Subcutaneous abdominal adipose tissue (tissue), 5 donors: ENCODE results near the gene NFIB.

ENCODE experiments used
- H3K27ac ChIP-seq: one replicate; pipeline ENCODE4 v1.7.0; 2013; ENCODE audit warnings: low read depth, mild to moderate bottlenecking, inconsistent platforms, low read length, moderate library complexity
- H3K27me3 ChIP-seq, 5 donors: one replicate each; pipeline ENCODE4 v1.7.0; 2013; ENCODE audit warnings: low read length in 5 of 5, inconsistent platforms in 1 of 5; ENCODE audit not compliant: control insufficient read depth in 5 of 5, insufficient read depth in 4 of 5
- H3K36me3 ChIP-seq, 5 donors: one replicate each; pipeline ENCODE4 v1.7.0; 2013; ENCODE audit warnings: low read length in 5 of 5; ENCODE audit not compliant: control insufficient read depth in 5 of 5, insufficient read depth in 5 of 5
- H3K4me1 ChIP-seq, 5 donors: one replicate each; pipeline ENCODE4 v1.7.0; 2013; ENCODE audit warnings: low read length in 5 of 5, mild to moderate bottlenecking in 3 of 5, moderate library complexity in 1 of 5; ENCODE audit not compliant: control insufficient read depth in 5 of 5, insufficient read depth in 5 of 5
- H3K4me3 ChIP-seq, 5 donors: one replicate each; pipeline ENCODE4 v1.7.0; 2013; ENCODE audit warnings: low read length in 5 of 5, low read depth in 1 of 5
- H3K9ac ChIP-seq, 5 donors: one replicate each; pipeline ENCODE4 v1.7.0; 2013; ENCODE audit warnings: low read length in 5 of 5, mild to moderate bottlenecking in 4 of 5, moderate library complexity in 3 of 5
- H3K9me3 ChIP-seq, 5 donors: one replicate each; pipeline ENCODE4 v1.7.0; 2013; ENCODE audit warnings: low read length in 5 of 5; ENCODE audit not compliant: control insufficient read depth in 5 of 5
- donor health status: healthy.
- donor health status: healthy.
- donor health status: healthy.
- donor health status: healthy.
- donor health status: healthy.

The NFIB gene

DNA sequence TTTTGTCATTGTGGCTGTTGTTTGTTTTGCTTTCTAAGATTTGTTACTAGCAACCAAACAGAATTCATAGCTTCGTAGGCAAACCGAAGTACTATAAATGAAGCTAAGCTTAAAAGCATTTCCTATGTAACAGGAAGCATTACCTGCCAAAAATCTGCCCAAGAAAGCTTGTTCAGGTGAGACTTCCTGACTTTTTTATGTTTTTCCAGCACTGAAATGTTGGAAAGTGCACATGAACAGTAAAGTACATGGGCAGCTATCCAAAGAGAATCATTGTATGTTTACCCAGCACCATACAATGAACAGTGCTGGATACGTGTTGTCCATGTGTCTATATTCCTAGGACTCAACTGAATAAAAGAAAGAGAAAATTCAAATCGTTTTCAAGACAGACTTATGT lies 247.1 kb downstream of the NFIB start:
- no peaks in the 10 kb centered on the region for H3K27me3 ChIP-seq
- H3K4me3 ChIP-seq = no peak overlapping the region
- H3K27ac ChIP-seq = no peak overlapping the region

DNA sequence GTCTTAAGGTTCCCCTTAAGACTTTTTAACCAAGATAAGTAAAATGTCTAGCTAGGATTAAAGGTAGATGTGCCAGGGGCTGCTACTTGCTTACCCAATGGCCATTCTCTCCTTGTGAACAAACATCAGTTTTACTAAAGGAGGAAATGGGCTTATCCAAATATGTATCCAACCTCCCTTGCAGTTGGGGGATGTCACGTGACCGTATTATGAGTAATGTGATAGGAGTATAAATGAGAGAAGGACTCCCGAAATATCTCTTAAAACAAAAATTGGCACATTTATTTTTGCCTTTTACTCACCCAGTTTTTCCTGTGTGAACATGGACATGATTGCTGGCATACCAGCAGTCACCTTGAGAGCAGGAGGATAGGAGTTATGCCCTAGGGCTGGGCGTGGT lies 247.9 kb downstream of the NFIB start:
- Histone ChIP-seq H3K27me3 (no peaks in the 10 kb centered on the region), H3K9ac (no peak overlapping the region), H3K4me1 (peaks cover 0 to 9% (median 0%) of the 10 kb centered on the region in 5 donors)

More for the DNA sequence above, 247.1 kb downstream of the NFIB start:
- no peaks in the 10 kb centered on the region for H3K9me3 ChIP-seq
- H3K9ac ChIP-seq = no peak overlapping the region
- no peaks in the 10 kb centered on the region for H3K36me3 ChIP-seq
- H3K4me1 ChIP-seq = peaks cover 0 to 9% (median 0%) of the 10 kb centered on the region in 5 donors

DNA sequence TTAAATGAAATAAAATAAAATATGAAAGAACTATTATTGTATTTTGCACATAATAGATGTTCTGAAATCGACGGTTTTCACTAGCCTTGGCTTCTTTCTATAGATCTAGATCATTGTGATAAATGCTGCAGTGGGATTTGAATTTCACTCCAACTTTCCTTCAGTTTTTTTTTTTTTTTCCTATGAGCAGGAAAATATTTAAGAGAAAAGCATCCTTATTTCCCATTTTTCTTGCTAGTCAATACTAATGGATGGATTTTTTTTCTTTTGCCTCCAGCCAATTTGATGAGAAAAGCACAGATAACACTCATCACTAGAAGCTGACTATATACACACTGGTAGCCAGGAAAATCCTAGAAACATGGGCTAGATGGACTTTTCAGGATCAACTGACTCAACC lies 249.0 kb downstream of the NFIB start:
- Histone ChIP-seq H3K27ac (no peak overlapping the region), H3K4me1 (peaks cover 0 to 9% (median 0%) of the 10 kb centered on the region in 5 donors), H3K27me3 (no peaks in the 10 kb centered on the region), H3K9me3 (no peaks in the 10 kb centered on the region), H3K36me3 (no peaks in the 10 kb centered on the region), H3K9ac (no peak overlapping the region), H3K4me3 (no peak overlapping the region)

More for the DNA sequence above, 247.9 kb downstream of the NFIB start:
- no peak overlapping the region for H3K4me3 ChIP-seq
- H3K27ac ChIP-seq = no peak overlapping the region
- no peaks in the 10 kb centered on the region for H3K36me3 ChIP-seq
- H3K9me3 ChIP-seq = no peaks in the 10 kb centered on the region

DNA sequence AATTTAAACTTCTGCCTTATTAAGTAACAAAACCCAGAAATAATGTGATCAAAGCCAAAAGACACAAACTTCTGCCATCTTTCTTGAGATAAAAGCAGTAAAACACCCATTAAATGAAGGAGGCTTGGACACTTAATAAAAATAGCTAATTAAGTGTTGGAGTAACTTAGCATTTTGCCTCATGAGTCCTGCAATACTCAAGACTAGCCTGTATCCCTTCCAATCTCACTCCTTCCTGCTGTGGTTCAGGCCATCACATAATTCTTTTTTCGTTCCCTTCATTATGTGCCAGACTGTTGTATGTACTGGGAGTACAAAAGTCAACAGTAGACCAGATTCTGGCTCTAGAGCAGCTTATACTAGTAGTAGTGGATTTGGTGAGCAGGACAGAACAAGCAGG lies 250.2 kb downstream of the NFIB start:
- Histone ChIP-seq H3K27me3 (no peaks in the 10 kb centered on the region), H3K9ac (no peak overlapping the region), H3K9me3 (no peaks in the 10 kb centered on the region), H3K4me1 (peaks cover 0 to 9% (median 0%) of the 10 kb centered on the region in 5 donors), H3K4me3 (no peak overlapping the region), H3K36me3 (no peaks in the 10 kb centered on the region), H3K27ac (no peak overlapping the region)

DNA sequence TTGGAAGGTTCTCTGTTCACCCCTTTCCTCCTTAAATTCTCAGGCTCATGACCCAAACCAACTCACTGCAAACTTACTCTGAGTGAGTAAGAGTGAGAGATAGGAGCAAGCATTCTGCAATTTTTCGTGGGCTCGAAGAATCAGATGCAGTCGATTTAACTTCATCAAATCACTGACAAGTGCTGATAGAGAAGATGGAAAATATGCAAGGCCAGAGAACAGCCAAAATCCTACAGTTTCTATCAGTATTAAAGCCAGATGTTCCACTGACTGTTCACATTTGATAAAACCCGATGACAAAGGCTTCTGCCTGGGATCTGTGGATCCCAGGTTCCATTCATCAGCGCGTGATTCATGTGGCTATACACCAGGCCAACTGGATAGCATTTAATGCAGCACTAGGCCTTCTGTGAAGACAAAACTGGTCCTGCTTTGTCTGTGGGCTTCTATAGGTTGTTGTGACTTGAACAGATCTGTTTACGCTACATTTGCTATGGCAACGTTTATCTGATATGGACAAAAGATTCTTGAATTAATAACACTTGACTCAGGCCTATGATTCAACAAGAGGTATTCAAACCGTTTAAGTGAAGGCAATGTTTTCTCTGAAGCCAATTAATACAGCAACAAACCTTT lies 251.2 kb downstream of the NFIB start:
- no peak overlapping the region for H3K27ac ChIP-seq
- H3K4me3 ChIP-seq = no peak overlapping the region
- H3K4me1 ChIP-seq = peaks cover 0 to 18% (median 0%) of the 10 kb centered on the region in 5 donors
- H3K36me3 ChIP-seq = no peaks in the 10 kb centered on the region
- no peak overlapping the region for H3K9ac ChIP-seq
- no peaks in the 10 kb centered on the region for H3K9me3 ChIP-seq
- H3K27me3 ChIP-seq = no peaks in the 10 kb centered on the region

DNA sequence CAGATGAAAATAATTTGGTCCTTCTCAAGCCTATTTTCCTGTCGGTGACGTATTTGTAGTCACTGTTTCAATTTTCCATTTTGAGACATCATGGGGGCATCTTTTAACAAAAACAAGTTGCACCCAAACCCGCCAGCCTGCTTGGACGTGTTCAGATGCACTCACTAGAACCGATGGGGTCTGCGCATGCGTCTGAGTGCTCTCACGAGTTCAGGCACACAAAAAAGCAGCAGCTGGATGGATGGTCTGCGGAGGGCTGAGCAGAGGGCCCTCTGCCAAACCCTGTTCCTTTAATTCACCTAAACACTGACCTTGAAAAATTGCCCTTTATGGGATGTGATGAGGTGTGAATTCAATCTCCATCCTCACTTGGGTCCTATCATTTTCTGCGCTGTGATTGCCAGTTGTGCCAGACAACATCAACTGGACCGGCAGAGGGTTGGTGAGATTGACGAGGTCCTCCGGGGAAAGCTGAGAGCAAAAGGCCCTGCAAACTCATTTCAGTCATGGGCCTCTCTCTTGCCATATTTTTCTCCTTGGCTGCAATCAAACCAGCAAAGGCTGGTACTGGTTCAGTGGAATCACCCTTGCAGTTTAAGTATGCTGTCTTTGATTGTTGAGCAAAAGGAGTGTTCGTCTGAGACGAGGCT lies 251.9 kb downstream of the NFIB start:
- Histone ChIP-seq H3K36me3 (no peaks in the 10 kb centered on the region), H3K9me3 (no peaks in the 10 kb centered on the region), H3K4me3 (no peak overlapping the region), H3K27me3 (no peaks in the 10 kb centered on the region), H3K9ac (no peak overlapping the region), H3K27ac (no peak overlapping the region), H3K4me1 (peaks cover 0 to 20% (median 0%) of the 10 kb centered on the region in 5 donors)

DNA sequence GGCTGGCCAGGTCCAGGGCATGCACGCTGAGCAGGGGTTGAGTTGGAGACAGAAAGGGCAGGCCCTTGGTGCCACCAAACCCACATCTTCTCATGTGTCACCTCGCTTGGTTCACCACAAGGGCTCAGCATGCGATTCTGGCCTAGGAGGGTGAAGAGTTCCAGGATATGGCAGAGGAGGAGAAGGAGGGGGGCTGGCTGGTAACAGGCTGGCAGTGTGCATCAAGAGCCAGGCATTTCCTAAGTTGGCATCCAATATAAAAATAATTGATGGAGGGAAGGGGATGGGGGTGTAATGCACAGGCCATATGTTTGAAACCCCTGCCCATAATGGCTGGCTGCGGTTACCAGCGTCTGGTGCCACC lies 255.6 kb downstream of the NFIB start:
- Histone ChIP-seq H3K27ac (no peak overlapping the region), H3K36me3 (no peaks in the 10 kb centered on the region), H3K4me3 (no peak overlapping the region), H3K9ac (no peak overlapping the region), H3K4me1 (peaks cover 0 to 24% (median 0%) of the 10 kb centered on the region in 5 donors), H3K9me3 (no peaks in the 10 kb centered on the region), H3K27me3 (no peaks in the 10 kb centered on the region)

DNA sequence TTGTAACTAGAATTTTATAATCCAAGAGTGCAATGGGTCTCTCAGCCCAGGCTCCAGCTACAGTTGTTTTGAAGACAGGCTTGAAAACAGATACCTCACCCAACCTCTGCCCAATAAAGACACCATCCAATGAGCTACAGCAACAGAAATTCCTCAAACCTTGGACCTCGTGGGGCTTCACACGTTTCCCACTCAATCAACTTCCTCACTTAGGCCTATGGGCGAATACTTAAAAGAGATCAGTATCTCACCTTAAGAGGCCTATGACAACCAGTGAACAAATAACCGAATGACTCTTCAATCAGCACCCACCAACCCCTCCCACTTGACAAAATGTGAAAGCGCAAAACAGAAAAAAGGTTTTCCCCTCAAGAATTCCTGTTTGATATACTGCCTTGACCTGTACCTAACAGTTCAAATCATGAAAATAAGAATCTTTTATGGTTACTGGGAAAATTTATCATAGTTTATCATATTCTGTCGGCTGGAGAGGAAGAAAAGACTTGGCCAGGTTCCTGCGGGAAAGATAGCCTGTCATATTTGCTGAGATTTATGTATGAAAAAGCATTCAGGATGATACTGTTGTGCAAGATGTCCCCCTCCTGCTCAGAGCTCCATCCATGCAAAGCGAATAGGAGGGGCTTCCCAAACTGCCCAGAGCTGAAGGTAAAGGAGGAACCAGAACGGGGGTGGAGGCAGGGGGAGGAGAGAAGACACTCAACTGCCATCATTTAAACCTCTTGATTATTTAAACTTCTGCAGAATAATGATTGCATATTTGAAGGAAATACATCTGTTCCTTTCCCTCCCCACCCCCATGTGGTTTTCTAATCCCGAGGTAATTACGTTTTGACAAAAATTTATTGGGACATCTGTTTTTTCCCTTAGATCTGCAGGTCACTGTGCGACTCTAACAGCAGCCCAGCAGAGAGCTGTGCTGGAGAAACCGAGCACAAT lies 256.3 kb downstream of the NFIB start:
- Histone ChIP-seq H3K9ac (no peak overlapping the region), H3K36me3 (no peaks in the 10 kb centered on the region), H3K4me1 (peaks cover 0 to 24% (median 0%) of the 10 kb centered on the region in 5 donors), H3K9me3 (no peaks in the 10 kb centered on the region), H3K4me3 (no peak overlapping the region), H3K27ac (no peak overlapping the region), H3K27me3 (no peaks in the 10 kb centered on the region)

DNA sequence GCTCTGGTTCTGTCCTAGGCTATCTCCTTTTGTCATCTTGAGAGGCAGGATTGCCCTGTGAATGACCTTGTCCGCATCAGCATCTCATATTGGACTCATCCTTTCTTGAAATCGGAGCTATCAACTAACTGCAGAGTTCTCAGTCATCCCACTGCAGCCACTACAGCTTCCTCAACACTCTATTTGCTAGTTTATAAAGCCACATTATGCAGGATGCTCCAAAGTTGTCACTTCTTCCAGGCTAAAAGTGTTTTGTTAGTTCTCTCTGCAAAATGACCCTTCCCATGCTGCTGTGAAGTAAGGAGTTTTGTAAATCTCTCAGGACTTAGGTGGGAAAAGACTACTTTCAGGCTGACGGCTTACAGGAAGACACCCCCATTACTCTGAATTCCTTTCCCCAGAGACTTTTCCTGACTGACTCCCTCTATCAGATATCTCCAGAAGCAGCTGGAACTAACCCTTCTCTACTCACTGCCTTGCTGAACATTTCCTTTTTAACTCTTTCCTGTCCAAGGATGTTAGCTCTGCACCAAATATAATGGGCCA lies 257.6 kb downstream of the NFIB start:
- H3K9me3 ChIP-seq = no peaks in the 10 kb centered on the region
- no peaks in the 10 kb centered on the region for H3K27me3 ChIP-seq
- no peak overlapping the region for H3K27ac ChIP-seq
- no peaks in the 10 kb centered on the region for H3K36me3 ChIP-seq
- H3K4me3 ChIP-seq = no peak overlapping the region
- peaks cover 0 to 24% (median 0%) of the 10 kb centered on the region in 5 donors for H3K4me1 ChIP-seq
- no peak overlapping the region for H3K9ac ChIP-seq
